NCI-H82 (cell line): Measurements from ENCODE around the gene NCDN.
A peak's percentile ranks its signal among the peaks of the same experiment; 100 is the strongest.
"Not testable (repeated sequence)": the region's sequence is repeated elsewhere in the genome, so short reads cannot be mapped to it uniquely, and the experiment has no call there.

Source experiments
- DNase-seq: peaks from one replicate; lab custom pipeline; 2025; lab: John Stamatoyannopoulos, UW

Gene NCDN

DNA sequence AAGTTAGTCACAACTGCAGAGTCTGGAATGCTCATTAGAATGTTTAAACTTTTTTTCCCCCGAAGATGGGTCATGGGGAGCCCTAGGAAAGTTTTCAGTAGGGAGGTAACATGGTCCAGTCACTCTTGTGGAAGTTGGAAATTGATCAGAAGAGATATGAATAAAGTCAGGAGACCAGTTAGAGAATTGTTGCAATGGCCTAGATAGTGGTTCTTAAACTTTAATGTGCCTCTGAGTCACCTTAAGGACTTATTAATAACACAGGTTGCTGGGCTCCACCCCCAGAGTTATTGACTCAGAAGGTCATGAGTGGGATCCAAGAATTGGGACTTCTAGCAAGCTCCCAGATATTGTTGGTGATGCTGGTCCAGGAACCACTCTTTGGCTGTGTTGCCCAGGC, 12.3 kb downstream of the NCDN start:
- DNase-seq = no peak

DNA sequence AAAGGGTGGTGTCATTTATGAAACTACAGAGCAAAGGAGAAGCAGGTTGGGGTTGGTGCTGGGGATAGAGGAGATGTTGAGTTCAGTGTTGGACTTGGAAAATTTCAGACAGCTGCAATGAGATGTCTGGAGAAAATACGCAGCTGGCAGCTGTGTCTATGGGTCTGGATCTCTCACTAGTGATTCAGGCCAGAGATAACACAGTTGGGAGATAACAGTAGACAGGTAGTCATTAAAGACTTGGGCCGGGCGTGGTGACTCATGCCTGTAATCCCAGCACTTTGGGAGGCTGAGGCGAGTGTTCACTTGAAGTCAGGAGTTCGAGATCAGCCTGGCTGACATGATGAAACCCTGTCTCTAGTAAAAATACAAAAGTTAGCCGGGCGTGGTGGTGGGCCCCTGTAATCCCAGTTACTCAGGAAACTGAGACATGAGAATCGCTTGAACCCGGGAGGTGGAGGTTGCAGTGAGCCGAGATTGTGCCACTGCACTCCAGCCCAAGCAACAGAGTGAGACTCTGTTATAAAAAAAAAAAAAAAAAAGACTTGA, 13.1 kb downstream of the NCDN start:
- DNase-seq = no peak

DNA sequence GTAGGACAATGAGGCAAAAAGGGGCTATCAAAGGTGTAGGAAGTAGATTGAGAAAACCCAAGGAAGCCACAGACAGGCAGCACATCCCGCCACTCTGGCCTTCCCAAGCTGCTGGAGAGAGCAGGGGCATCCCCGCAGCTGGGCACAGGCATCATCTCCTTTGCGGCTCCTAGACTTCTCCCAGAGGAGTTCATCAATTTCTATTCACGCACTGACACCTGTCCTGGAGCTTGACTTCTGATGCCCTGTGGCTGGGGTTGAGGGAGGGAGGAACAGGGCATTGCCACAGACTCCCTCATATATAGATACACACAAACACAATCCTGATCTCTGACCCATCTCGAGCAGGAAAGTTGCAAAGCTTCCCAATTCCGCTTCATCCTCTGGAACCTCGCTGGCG, 13.7 kb downstream of the NCDN start:
- no peak for DNase-seq

GRCh38 chr1:35572296-35572695, 14.7 kb downstream of the NCDN start:
- DNase-seq = no peak

DNA sequence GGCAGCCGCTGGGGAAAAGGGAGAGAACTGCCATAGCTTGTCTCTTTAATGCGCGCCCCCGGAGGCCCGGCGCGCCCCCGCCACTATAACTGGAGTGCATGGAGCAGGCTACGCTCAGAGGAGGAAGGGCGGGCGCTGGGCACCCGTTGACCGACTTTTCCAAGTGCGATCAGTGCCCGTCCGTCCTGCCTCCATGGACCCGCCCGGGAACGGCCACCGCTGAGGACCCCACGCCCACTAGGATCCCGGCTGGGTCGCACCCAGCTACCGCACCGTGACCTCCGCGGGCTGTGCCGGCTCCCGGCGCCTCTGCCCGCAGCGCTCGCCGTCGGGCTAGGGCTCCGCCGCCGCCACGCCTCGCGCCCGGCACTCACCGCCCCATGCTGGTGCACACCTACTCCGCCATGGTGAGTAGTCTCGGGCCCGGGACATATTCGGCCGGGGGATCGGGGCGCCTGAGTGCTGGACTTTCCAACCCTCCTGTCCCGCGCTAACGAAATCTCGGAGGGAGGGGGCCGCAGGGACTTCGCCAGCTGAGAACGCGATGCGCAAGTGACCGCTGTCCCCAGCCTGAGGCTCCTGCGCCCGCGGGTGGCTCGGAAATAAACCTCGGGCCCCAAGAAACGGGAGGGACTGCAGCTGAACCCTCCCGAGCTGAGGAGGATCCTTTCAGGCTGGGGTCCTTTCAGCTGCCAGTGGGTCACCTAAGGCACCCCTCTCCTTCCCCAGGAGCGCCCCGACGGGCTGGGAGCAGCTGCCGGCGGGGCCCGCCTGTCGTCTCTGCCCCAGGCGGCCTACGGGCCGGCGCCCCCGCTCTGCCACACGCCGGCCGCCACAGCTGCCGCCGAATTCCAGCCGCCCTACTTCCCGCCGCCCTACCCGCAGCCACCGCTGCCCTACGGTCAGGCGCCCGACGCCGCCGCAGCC, 15.9 kb downstream of the NCDN start, which contains the start of gene TFAP2E:
Gene TFAP2E, plus strand, starts transcription at position 117 of the 927 bp plus-strand sequence. Its CDS starts 264 bp downstream, at position 381.
- peak; percentile 67 for DNase-seq

DNA sequence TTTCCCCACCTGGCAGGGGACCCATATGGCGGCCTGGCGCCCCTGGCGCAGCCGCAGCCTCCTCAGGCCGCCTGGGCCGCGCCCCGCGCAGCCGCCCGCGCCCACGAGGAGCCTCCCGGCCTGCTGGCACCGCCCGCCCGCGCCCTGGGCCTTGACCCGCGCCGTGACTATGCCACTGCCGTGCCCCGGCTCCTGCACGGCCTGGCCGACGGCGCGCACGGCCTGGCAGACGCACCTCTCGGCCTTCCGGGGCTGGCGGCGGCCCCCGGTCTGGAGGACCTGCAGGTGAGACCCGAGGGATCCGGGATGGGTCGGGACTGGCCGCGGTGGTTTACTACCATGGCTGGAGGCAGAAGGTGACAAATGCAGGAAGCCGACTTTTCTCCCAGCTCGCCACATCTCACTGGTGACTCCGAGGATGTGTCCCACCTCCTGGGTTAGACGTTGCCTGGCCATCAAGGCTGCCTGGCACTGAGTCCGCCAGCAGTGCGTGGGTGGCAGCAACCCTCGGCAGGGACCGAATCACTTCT, 16.6 kb downstream of the NCDN start:
- DNase-seq = no peak

- no peak for DNase-seq
Observed at GRCh38 chr1:35574655-35575415, 17.2 kb downstream of the NCDN start.

DNA sequence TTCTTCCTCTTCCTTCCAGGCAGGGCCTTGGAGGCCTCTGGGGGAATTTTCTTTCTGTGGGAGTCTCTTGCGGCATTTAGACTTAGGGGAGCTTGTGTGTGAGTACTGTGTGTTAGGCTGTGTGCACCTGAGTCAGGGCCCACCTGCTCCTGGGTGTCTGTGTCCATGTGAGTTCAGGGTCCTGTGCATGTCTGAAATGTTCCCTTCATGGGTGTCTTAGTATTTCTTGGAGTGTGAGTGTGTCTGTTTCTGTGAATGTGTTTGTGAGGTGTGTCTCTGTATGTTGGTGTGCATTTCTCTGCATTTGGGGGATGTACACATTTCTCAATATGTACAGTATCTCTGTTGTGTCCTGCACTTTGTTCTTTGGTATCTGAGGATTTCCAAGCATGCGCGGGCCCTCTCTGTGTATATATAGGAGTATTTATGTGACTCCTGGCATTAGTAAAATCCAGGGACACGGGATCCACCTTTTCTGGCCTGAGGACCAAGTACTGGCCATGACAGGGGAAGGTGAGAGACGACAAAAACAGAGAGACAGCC, 17.9 kb downstream of the NCDN start:
- DNase-seq = no peak

GRCh38 chr1:35576061-35576765, 18.6 kb downstream of the NCDN start:
- no peak for DNase-seq

DNA sequence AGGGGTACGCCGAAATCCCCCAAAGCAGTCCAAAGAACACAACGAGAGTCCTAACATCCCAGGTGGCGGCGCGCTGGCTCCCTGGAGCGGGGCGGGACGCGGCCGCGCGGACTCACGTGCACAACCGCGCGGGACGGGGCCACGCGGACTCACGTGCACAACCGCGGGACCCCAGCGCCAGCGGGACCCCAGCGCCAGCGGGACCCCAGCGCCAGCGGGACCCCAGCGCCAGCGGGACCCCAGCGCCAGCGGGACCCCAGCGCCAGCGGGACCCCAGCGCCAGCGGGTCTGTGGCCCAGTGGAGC, 19.1 kb downstream of the NCDN start:
- not testable (repeated sequence) for DNase-seq

- DNase-seq = no peak
Observed at GRCh38 chr1:35577071-35577998, 19.7 kb downstream of the NCDN start.

DNA sequence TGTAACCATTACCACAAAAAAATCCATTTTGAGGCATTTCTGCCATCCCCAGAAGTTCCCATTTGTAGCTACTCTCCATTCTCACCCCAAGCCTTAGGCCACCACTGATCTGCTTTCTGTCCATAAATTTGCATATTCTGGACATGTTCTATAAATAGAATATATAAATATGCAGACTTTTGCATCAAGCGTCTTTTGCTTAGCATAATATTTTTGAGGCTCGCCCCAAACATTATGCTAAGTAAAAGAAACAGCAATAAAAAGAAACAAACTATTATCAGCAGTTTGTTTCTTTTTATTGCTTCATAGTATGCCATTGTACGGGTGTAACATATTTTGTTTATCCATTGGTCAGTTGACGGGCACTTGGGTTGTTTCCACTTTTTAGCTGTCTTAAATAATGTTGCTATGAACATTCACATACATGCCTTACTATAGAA, 23.4 kb downstream of the NCDN start:
- DNase-seq = no peak

- not testable (repeated sequence) for DNase-seq
Observed at GRCh38 chr1:35581621-35582020, 24.0 kb downstream of the NCDN start.

- DNase-seq = no peak
Observed at GRCh38 chr1:35585281-35585680, 27.7 kb downstream of the NCDN start.

- not testable (repeated sequence) for DNase-seq
Observed at GRCh38 chr1:35585805-35586204, 28.2 kb downstream of the NCDN start.

DNA sequence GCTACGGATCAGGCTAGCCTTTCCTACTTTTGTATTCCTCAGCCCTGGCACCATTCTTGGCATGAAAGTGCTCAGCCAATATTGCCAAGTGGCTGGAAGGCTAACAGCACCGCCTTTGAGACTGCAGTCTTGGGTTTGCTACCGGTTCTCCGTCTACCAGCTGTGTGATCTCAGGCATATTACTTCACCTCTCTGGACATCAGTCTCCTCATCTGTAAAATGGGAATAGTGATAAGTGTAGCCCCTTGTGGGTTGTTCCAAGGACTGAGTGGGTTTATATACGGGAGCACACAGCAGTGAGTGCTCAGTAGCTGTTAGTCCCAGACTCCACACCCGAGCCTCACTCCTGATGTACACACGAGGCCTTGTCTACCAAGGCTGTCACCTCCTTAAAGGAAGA, 29.2 kb downstream of the NCDN start:
- no peak for DNase-seq

DNA sequence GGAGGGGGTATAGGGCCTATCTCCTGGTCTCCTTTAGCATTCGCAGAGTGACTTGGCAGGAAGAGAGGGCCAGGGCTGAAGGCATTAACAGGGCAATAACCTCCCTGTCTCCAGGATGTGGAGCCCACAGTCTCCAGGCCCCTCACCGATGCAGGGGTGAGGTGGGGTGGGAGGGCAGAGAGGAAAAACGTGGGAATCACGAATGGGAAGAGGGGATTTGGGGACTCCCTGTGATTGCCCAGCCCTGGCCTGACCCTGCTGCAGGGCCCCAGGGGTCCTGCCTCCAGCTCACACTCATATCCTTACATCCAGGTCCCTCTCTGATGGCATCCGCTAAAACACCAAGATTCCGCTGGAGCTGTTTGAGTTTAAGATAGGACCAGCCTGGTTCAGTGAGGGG, 30.1 kb downstream of the NCDN start:
- no peak for DNase-seq

- DNase-seq = no peak
Observed at GRCh38 chr1:35588197-35588910, 30.8 kb downstream of the NCDN start.

- no peak for DNase-seq
Observed at GRCh38 chr1:35589516-35590427, 32.2 kb downstream of the NCDN start.
